Heart left ventricle (tissue), 13 donors: Measurements from ENCODE around the gene SHANK3.
"Not testable (repeated sequence)": the region's sequence is repeated elsewhere in the genome, so short reads cannot be mapped to it uniquely, and the experiment has no call there.

Experiments
- CTCF ChIP-seq, 12 donors: fragments of 200-600 bp; sonication (generic) in 4 of 12; IDR thresholded peaks; one replicate each; pipeline versions ENCODE4 v1.5.0 to v1.8.0; 2018 to 2022; ENCODE audit warnings: antibody characterized with exemption in 12 of 12, mild to moderate bottlenecking in 5 of 12
- POLR2A ChIP-seq, 2 donors: fragments of 450-650 bp; IDR thresholded peaks; one replicate each; pipeline ENCODE4 v1.6.1; 2017; ENCODE audit warnings: antibody characterized with exemption in 2 of 2, mild to moderate bottlenecking in 2 of 2, moderate library complexity in 2 of 2
- donor health status: ischemic (EF 13 %, LVEDD 7.1; RV severe dilation, severe dysfunction).
- donor health status: DM: no; HTN: yes; CAD: no.
- donor health status: DM: no; HTN: no; CAD: no.
- donor health status: ischemic (EF 25% LVEDD 6.9; RV normal size, moderate dysfunction).
- donor health status: ischemic (EF 25% LVEDD 5.7; RV mildly dilated, moderate dysfunction).
- donor health status: ischemic (EF 35%, LVEDD 5.7; RV mildly dilated, moderate dysfunction).
- donor health status: nonischemic (EF 11% LVEDD 7.7; RV severe dilation, severe dysfunction).
- donor health status: DM: yes; HTN: yes; CAD: no.
- donor health status: PGD.
- donor health status: ischemic (EF 29% LVEDD 5.4; RV normal size, mild dysfunction).
- donor health status: nonischemic (EF 23%, LVEDD 6.1; RV moderate dilation, normal function).

GRCh38 chr22:50654664-50655063 lies 18.0 kb upstream of the SHANK3 start:
- not testable (repeated sequence) for TF ChIP-seq CTCF, POLR2A (IDR thresholded peaks at IDR 0.05)
